Measurements from ENCODE around the gene SMPX.

SMPX gene

DNA sequence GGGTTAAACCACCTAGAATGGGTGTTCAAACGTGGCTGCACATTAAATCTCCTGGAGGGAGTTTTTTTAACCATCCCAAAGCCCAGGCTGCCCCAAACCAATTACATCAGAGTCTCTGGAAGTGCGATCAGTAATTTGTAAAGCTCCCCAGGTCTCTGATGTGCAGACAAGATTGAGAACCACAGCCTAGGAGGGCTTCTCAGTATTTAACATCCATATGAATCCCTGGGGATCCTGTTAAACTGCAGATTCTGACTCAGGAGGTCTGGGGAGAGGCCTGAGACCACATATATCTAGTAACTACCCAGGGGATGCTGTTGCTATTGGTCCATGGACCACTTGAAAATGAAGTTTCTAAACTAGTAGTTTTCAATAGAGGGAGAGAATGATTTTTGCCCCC, 42.6 kb downstream of the SMPX start:
- H3K4me3 ChIP-seq (ENCODE audit: low read depth, low read length) = no peak overlapping the region
- no peaks in the 10 kb centered on the region for H3K36me3 ChIP-seq (ENCODE audit: control insufficient read depth, insufficient read depth, low read length)
- H3K9ac ChIP-seq (ENCODE audit: low read depth, low read length) = no peak overlapping the region
- no peak overlapping the region for H3K27ac ChIP-seq (ENCODE audit: low read depth, low read length)
- no peaks in the 10 kb centered on the region for H3K4me1 ChIP-seq (ENCODE audit: control insufficient read depth, insufficient read depth, low read length)
- H3K27me3 ChIP-seq (ENCODE audit: control insufficient read depth, insufficient read depth, low read length) = no peaks in the 10 kb centered on the region
- peaks cover 4% of the 10 kb centered on the region; the same call in 1 of the 2 replicates for H3K9me3 ChIP-seq (ENCODE audit: control insufficient read depth, insufficient read depth, low read length)

DNA sequence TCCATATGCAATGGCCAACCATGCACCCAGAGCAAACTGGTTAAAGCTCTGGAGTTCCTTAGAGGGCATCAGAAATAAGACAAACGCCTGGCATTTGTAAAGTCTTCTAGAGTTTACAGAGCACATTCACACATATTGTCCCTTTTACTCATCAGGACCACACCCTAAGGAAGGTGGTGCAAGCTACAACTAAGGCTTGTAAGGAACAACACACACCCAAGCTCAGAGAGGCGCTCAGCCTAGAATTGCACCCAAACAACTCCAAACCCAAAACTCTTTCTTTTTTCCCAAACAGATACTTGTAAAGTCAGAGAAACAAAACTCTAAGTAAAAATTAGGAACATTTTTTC, 46.1 kb downstream of the SMPX start:
- no peak overlapping the region for H3K4me3 ChIP-seq (ENCODE audit: low read depth, low read length)
- no peaks in the 10 kb centered on the region for H3K36me3 ChIP-seq (ENCODE audit: control insufficient read depth, insufficient read depth, low read length)

DNA sequence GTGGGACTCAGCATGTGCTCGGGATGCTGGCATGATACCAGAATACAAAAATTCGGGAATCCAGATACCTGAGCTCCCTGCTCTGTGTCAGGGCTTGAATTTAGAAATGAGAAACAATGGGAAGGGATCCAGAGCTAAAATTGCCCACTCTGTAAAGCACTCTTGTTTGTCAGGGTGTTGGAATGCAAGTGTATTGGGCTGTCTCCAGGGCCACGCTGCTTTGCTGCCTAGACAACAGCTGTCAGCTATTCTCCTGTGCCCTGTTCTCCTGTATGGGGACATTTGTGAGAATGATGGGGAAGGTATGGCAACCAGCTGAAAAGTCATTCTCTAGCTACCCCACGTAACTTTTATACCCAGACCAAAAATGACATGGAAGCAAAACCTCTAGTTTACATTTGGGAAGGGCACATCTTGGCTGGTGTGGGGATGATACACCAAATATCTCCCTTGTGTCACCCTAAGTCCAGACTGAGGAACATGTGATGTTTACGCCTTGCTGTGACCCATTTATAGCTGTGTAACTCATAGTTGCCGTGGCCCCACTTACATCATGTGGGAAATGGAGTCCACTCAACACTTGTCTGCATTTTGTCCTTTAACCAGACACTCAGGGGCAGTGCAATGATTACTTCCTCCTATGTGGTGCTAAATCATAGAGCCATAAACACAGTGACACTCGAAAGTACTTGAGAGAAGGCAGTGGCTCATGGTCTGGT, 46.6 kb downstream of the SMPX start:
- Histone ChIP-seq H3K27ac (ENCODE audit: low read depth, low read length) (no peak overlapping the region), H3K4me3 (ENCODE audit: low read depth, low read length) (no peak overlapping the region), H3K4me1 (ENCODE audit: control insufficient read depth, insufficient read depth, low read length) (no peaks in the 10 kb centered on the region), H3K27me3 (ENCODE audit: control insufficient read depth, insufficient read depth, low read length) (no peaks in the 10 kb centered on the region), H3K9ac (ENCODE audit: low read depth, low read length) (no peak overlapping the region), H3K36me3 (ENCODE audit: control insufficient read depth, insufficient read depth, low read length) (no peaks in the 10 kb centered on the region), H3K9me3 (ENCODE audit: control insufficient read depth, insufficient read depth, low read length) (peaks cover 4% of the 10 kb centered on the region; the same call in 1 of the 2 replicates)

More for the DNA sequence above, 46.1 kb downstream of the SMPX start:
- H3K9me3 ChIP-seq (ENCODE audit: control insufficient read depth, insufficient read depth, low read length) = peaks cover 4% of the 10 kb centered on the region; the same call in 1 of the 2 replicates
- no peak overlapping the region for H3K9ac ChIP-seq (ENCODE audit: low read depth, low read length)
- H3K27ac ChIP-seq (ENCODE audit: low read depth, low read length) = no peak overlapping the region
- H3K27me3 ChIP-seq (ENCODE audit: control insufficient read depth, insufficient read depth, low read length) = no peaks in the 10 kb centered on the region
- no peaks in the 10 kb centered on the region for H3K4me1 ChIP-seq (ENCODE audit: control insufficient read depth, insufficient read depth, low read length)

DNA sequence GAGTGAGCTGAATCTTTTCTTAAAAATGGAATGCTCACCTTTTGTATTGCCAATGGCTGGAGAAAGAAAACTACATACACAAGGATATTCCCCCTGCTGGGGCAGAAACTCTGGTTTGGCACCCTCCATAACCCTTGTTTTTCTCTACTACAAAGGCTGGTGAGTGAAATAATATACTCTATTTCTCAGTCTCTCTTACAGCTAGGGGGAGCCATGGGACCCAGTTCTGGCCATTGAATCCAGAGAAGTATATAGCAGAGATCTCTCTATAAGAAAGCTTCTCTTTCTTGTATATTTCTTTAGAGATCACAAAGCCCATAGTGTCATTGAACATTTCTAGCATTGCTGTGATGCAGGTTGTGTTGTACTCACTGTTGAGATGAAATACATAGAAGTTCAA, 49.8 kb downstream of the SMPX start:
- H3K9ac ChIP-seq (ENCODE audit: low read depth, low read length) = no peak overlapping the region

DNA sequence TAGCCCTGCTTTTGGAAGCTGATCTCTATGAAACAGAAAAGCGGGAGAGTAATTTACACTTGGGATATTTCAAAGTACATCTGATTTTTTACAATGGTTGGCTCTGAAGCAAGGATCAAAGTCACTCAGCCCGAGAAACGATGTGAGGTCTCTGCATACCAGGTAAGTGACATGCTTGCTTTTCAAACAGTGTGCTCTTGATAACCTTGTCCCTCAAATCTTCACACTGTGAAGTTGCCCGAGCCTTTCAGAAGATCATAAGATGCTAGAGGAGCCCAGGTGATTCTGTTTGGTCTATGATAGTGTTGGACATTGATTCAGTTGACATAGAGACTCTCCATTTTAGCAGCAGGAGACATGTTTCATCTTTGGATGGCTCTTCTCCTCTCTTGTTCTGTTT, 52.7 kb downstream of the SMPX start:
- no peaks in the 10 kb centered on the region for H3K27me3 ChIP-seq (ENCODE audit: control insufficient read depth, insufficient read depth, low read length)

More for the DNA sequence above, 49.8 kb downstream of the SMPX start:
- Histone ChIP-seq H3K4me1 (ENCODE audit: control insufficient read depth, insufficient read depth, low read length) (peaks cover 10% of the 10 kb centered on the region), H3K27me3 (ENCODE audit: control insufficient read depth, insufficient read depth, low read length) (no peaks in the 10 kb centered on the region), H3K27ac (ENCODE audit: low read depth, low read length) (no peak overlapping the region), H3K9me3 (ENCODE audit: control insufficient read depth, insufficient read depth, low read length) (no peaks in the 10 kb centered on the region), H3K4me3 (ENCODE audit: low read depth, low read length) (no peak overlapping the region), H3K36me3 (ENCODE audit: control insufficient read depth, insufficient read depth, low read length) (no peaks in the 10 kb centered on the region)

DNA sequence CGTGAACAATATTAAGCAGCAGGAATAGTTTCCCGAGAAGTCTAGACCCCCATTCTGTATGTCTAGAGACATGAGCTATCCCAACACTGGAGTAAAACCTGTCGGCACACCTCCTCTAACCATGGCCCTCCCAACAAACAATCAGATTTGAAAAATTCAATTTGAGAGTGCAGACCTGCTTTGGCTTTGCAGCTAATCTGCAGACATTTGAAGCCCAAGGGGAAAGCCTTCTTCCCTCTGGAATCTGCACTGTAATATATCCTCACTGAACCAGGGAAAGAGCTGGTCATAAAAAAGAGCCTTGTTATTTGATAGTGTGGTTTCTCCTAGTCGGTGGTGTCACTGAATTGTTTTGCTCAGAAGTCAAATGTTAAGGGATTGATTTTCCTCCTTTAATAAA, 55.2 kb downstream of the SMPX start:
- peaks cover 10% of the 10 kb centered on the region for H3K4me1 ChIP-seq (ENCODE audit: control insufficient read depth, insufficient read depth, low read length)
- no peak overlapping the region for H3K4me3 ChIP-seq (ENCODE audit: low read depth, low read length)
- H3K36me3 ChIP-seq (ENCODE audit: control insufficient read depth, insufficient read depth, low read length) = no peaks in the 10 kb centered on the region
- no peaks in the 10 kb centered on the region for H3K27me3 ChIP-seq (ENCODE audit: control insufficient read depth, insufficient read depth, low read length)
- no peaks in the 10 kb centered on the region for H3K9me3 ChIP-seq (ENCODE audit: control insufficient read depth, insufficient read depth, low read length)
- no peak overlapping the region for H3K9ac ChIP-seq (ENCODE audit: low read depth, low read length)
- H3K27ac ChIP-seq (ENCODE audit: low read depth, low read length) = no peak overlapping the region

More for the DNA sequence above, 52.7 kb downstream of the SMPX start:
- Histone ChIP-seq H3K36me3 (ENCODE audit: control insufficient read depth, insufficient read depth, low read length) (no peaks in the 10 kb centered on the region), H3K4me1 (ENCODE audit: control insufficient read depth, insufficient read depth, low read length) (peaks cover 10% of the 10 kb centered on the region), H3K4me3 (ENCODE audit: low read depth, low read length) (no peak overlapping the region), H3K27ac (ENCODE audit: low read depth, low read length) (no peak overlapping the region), H3K9me3 (ENCODE audit: control insufficient read depth, insufficient read depth, low read length) (no peaks in the 10 kb centered on the region), H3K9ac (ENCODE audit: low read depth, low read length) (no peak overlapping the region)

DNA sequence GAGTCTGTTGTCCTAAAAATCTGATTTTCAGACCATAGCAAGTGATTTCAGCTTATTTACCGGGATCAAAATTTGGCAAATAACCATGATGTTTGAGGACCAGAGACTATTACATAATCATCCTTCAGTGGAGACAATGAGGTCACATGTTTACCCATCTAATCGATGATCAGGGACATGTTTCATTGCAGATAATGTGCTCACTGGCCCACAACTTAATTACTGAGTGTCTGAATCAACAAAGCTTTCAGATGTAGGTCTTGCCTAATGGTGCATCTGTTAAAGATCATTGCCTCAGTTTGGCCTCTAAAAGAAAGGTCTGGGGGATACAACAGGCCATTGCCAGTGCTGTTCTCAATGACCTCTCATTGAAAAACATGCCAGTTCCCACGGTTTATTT, 56.9 kb downstream of the SMPX start:
- no peaks in the 10 kb centered on the region for H3K27me3 ChIP-seq (ENCODE audit: control insufficient read depth, insufficient read depth, low read length)
- no peak overlapping the region for H3K27ac ChIP-seq (ENCODE audit: low read depth, low read length)
- H3K9ac ChIP-seq (ENCODE audit: low read depth, low read length) = no peak overlapping the region
- H3K4me1 ChIP-seq (ENCODE audit: control insufficient read depth, insufficient read depth, low read length) = peaks cover 10% of the 10 kb centered on the region
- H3K36me3 ChIP-seq (ENCODE audit: control insufficient read depth, insufficient read depth, low read length) = no peaks in the 10 kb centered on the region
- no peak overlapping the region for H3K4me3 ChIP-seq (ENCODE audit: low read depth, low read length)
- H3K9me3 ChIP-seq (ENCODE audit: control insufficient read depth, insufficient read depth, low read length) = no peaks in the 10 kb centered on the region

DNA sequence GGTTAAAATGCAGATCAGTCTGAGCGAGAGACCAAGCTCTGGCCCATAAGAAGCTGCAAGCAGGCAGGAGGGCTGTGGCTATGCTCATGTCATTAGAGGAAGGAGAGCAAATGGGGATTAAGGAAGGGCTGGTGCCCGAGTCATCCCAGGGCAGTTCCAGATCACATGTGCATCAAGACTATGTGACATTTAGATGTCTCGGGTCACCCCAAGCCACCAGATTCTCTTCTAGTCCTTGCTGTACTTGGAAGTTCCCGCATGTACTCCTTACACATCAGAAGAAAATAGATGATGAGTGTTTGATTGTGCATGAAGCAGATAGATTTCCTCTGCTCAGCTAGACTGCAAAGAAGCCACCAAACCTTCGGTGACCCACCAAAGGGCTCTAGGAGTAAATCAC, 57.6 kb downstream of the SMPX start:
- H3K9ac ChIP-seq (ENCODE audit: low read depth, low read length) = no peak overlapping the region
- no peak overlapping the region for H3K4me3 ChIP-seq (ENCODE audit: low read depth, low read length)
- H3K27me3 ChIP-seq (ENCODE audit: control insufficient read depth, insufficient read depth, low read length) = no peaks in the 10 kb centered on the region
- H3K36me3 ChIP-seq (ENCODE audit: control insufficient read depth, insufficient read depth, low read length) = no peaks in the 10 kb centered on the region
- H3K9me3 ChIP-seq (ENCODE audit: control insufficient read depth, insufficient read depth, low read length) = no peaks in the 10 kb centered on the region
- no peak overlapping the region for H3K27ac ChIP-seq (ENCODE audit: low read depth, low read length)
- peaks cover 10% of the 10 kb centered on the region for H3K4me1 ChIP-seq (ENCODE audit: control insufficient read depth, insufficient read depth, low read length)

DNA sequence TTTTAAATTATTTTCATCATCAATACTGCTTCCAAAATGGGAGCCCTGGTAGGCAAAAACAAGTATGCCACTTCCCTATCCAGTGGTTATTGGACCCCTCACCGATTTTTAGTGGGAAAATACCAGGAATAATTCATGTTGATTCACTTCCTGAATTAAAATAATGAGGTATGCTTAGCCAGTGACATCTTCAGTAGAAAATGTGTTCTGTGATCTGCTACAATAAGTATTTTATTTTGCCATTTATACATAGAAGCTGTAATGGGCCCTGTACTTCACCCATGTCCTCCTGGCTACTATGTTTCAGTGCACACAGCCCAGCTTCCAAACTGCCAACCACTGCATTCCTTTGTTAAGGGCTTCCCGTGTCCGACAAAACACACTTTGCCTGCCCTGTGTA, 58.8 kb downstream of the SMPX start:
- Histone ChIP-seq H3K4me1 (ENCODE audit: control insufficient read depth, insufficient read depth, low read length) (peaks cover 8% of the 10 kb centered on the region), H3K27ac (ENCODE audit: low read depth, low read length) (no peak overlapping the region), H3K9ac (ENCODE audit: low read depth, low read length) (no peak overlapping the region), H3K9me3 (ENCODE audit: control insufficient read depth, insufficient read depth, low read length) (no peaks in the 10 kb centered on the region), H3K27me3 (ENCODE audit: control insufficient read depth, insufficient read depth, low read length) (no peaks in the 10 kb centered on the region), H3K36me3 (ENCODE audit: control insufficient read depth, insufficient read depth, low read length) (no peaks in the 10 kb centered on the region), H3K4me3 (ENCODE audit: low read depth, low read length) (no peak overlapping the region)

DNA sequence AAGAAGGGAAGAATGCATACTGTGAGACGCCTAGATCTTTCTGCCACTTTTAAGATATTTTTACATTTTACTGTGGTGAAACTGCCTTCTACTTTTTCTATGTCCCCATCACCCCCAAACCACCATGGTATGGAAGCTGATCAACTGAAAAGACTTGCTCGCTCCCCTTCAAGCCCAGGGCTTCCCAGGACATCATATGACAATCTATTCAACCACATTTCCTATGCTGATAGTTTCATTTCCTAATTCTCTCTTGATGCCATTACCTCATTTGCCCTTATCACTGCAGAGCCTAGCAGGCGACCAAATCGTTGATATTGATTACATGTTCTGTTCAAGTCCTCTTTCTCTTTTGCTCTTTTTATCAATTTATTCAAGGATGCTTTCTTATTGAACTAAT, 59.6 kb downstream of the SMPX start:
- H3K9me3 ChIP-seq (ENCODE audit: control insufficient read depth, insufficient read depth, low read length) = no peaks in the 10 kb centered on the region
- H3K4me1 ChIP-seq (ENCODE audit: control insufficient read depth, insufficient read depth, low read length) = no peaks in the 10 kb centered on the region
- H3K9ac ChIP-seq (ENCODE audit: low read depth, low read length) = no peak overlapping the region
- no peaks in the 10 kb centered on the region for H3K36me3 ChIP-seq (ENCODE audit: control insufficient read depth, insufficient read depth, low read length)
- H3K27me3 ChIP-seq (ENCODE audit: control insufficient read depth, insufficient read depth, low read length) = no peaks in the 10 kb centered on the region
- no peak overlapping the region for H3K4me3 ChIP-seq (ENCODE audit: low read depth, low read length)
- no peak overlapping the region for H3K27ac ChIP-seq (ENCODE audit: low read depth, low read length)

DNA sequence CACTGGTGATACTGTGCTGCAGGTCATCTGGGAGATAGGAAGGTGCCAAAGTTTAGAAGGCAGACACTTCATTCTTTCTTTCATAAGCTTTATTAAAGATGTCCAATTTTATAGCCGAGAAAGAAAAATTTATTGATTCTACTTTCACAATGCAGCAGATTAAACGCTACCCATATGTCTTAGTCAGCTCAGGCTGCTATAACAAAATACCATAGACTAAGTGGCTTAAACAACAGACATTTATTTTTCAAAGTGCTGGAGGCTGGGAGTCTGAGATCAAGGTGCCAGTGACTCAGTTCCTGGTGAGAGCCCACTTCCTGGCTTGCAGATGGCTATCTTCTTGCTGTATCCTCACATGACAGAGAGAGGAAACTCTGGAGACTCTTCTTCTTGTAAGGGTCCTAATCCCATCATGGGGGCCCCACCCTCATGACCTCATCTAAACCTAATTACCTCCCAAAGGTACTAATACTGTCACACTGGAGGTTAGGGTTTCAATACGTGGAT, 66.4 kb downstream of the SMPX start:
- H3K9ac ChIP-seq (ENCODE audit: low read depth, low read length) = no peak overlapping the region
- H3K9me3 ChIP-seq (ENCODE audit: control insufficient read depth, insufficient read depth, low read length) = no peaks in the 10 kb centered on the region
- no peak overlapping the region for H3K27ac ChIP-seq (ENCODE audit: low read depth, low read length)
- H3K4me1 ChIP-seq (ENCODE audit: control insufficient read depth, insufficient read depth, low read length) = no peaks in the 10 kb centered on the region
- no peaks in the 10 kb centered on the region for H3K27me3 ChIP-seq (ENCODE audit: control insufficient read depth, insufficient read depth, low read length)
- no peak overlapping the region for H3K4me3 ChIP-seq (ENCODE audit: low read depth, low read length)
- H3K36me3 ChIP-seq (ENCODE audit: control insufficient read depth, insufficient read depth, low read length) = no peaks in the 10 kb centered on the region

Data from HUES48 (cell line).